SH-SY5Y (cell line): Measurements from ENCODE around the gene STPG4.

Source experiments
- GATA2 ChIP-seq: IDR thresholded peaks from 2 replicates; pipeline ENCODE4 v1.6.1; 2011; ENCODE audit warnings: mild to moderate bottlenecking, low read depth, low read length
- GATA3 ChIP-seq: IDR thresholded peaks from 2 replicates; pipeline ENCODE4 v1.6.1; 2011; ENCODE audit warnings: low read depth, mild to moderate bottlenecking, low read length, moderate library complexity

GRCh38 chr2:47187069-47187468, 32.0 kb upstream of the STPG4 start:
- TF ChIP-seq GATA2, result no peak
- no peak for TF ChIP-seq GATA3
